HTR-8/SVneo (cell line): ENCODE results near the gene LRRC8B.
"Not testable (repeated sequence)": the region's sequence is repeated elsewhere in the genome, so short reads cannot be mapped to it uniquely, and the experiment has no call there.

Experiments
- DNase-seq: peaks from one replicate; pipeline ENCODE4 v3.0.0; 2011; ENCODE audit warnings: low spot score, mixed read lengths; ENCODE audit not compliant: insufficient read length
- FAIRE-seq: peaks from 2 replicates; lab custom pipeline; 2011; peaks lifted over from hg19 to GRCh38; lab: Jason Lieb, UNC

Gene LRRC8B

GRCh38 chr1:89524369-89525168 is at the start of gene LRRC8B:
TSS of gene LRRC8B (plus strand) at chr1:89524829. CDS start at chr1:89582651, 57,822 bp downstream.
- DNase-seq = peak; percentile 55
- FAIRE-seq = peak; percentile 83

GRCh38 chr1:89475269-89475668 is 49.4 kb upstream of the LRRC8B start:
- FAIRE-seq (no peak), DNase-seq (no peak)

DNA sequence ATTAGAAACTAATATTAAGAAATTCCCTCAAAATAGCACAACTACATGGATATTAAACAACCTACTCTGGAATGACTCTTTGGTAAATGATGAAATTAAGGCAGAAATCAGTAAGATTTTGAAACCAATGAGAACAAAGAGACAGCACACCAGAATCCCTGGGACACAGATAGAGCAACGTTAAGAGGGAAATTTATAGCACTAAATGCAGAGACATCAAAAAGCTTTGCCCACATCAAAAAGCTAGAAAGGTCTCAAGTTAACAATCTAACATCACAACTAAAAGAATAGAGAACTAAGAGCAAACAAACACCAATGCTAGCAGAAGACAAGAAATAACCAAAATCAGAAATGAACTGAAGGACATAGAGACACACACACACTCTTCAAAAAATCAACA is 48.6 kb upstream of the LRRC8B start:
- FAIRE-seq (no peak), DNase-seq (no peak)

DNA sequence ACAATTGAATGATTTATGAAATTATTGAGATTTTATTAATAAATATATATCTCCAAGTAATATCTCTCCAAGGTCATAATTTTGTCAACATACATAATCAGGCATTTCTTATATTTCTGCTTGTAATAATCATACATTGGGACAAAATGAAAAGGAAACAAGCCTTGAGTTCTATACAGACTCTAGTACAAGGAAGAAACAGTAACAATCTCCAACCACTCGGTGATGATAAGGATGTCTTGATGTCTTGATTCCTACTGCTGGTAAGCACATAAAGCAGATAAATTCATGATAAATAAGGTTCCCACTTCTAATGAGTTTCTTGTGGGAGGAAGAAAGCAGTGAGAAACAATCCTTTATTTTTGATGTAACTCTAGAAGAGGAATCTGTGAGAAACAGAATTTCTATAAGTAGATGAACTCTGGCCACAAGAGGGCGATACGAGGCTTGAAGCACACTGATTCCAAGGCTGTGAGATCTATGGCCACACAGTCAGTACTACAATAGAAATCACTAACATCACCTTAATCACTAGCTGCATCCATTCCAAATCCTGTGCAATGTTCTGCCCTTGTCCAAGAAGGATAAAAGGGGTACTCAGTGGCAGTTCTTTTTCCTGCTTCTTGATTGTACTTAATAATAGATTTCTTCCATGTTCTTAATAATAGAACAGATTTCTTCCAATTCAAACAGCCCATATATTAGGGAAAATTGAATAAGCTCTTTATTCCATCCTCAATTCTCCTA is 41.4 kb upstream of the LRRC8B start:
- DNase-seq (peak; percentile 45), FAIRE-seq (peak; percentile 26)

- DNase-seq = no peak
- no peak for FAIRE-seq
Observed at GRCh38 chr1:89483757-89484077, 40.9 kb upstream of the LRRC8B start.

DNA sequence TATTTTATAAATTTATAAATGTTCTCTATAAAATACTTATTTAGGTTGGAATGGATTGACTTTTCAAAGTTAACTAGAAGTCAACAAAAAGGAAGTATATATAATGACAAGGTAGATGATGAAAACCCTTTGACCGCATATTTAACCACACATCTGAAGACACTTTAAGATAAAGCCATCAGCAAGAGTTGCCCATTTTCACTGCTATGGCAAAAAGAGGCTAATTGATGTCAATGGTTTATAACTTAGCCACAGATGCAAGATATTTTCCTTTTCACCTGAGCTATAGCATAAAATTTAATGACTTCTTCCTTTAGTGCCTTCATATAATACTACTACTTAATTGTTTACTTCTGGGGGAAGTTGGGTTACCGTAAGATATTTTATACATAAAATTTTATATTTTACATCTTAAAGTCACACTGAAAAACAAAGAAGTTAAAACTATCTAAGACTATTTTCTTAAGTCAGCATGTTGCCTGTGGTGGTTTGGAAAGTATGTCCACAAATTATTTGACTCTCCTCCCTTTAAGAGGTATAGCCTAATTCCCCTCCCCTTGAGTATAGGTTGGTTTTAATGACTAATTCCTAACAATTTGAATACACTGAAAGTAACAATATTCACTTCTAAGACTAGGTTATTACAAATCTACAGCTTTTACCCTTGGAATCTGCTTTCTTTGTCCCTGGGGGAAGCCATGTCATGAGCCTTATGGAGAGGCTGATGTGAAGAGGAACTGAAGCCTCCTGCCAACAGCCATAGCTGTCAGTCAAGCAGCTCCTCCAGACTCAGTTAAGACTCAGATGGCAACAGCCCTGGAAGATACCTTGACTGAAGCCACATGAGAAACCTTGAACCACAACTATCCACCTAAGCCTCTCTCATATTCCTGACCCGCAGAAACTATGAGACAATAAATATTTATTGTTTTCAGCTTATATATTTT is 40.3 kb upstream of the LRRC8B start:
- FAIRE-seq (no peak), DNase-seq (no peak)

DNA sequence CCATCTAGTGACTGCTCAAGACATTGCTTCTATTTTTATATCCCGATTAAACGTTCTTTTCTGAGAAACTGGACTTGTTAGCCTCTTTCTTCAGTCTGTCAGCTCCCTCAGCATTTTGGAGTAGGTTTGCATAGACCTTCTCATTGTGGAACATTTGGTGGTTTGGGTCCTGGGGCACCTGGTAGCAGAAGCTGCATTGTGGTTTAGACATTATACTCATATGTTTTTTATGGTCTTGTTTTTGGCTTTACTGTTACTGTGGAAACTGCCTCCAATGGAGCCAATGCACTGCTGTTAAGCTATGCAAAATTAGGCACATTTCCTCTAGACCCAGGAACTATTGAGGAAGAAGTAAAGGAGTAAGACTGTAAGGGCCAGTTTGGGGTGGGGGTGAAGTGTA is 36.7 kb upstream of the LRRC8B start:
- no peak for FAIRE-seq
- DNase-seq = no peak

DNA sequence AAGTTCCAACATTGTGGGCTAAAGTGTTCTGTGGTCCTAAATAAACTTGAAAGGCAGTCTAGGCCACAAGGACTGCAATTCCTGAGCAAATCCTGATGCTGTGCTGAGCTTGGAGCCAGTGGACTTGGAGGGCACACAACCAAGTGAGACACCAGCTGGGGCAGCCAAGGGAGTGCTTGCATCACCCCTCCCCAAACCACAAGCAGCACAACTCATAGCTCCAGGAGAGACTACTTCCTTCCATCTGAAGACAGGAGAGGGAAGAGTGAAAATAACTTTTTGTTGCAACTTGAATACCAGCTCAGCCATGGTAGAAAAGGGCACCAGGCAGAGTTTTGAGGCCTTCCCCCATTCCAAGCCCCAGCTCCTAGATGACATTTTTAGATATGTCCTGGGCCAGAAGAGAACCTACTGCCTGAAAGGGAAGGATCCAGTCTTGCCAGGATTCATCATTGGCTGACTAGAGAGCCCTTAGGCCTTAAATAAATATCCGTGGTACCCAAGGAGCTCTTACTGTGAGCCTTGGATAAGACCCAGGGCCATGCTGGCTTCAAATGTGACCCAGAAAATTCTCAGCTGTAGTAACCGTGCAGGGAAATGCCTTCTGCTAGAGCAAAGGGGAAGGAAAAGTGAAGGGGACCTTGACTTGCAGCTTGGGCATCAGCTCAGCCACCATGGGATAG is 35.4 kb upstream of the LRRC8B start:
- FAIRE-seq (no peak), DNase-seq (no peak)

- DNase-seq = no peak
- no peak for FAIRE-seq
Observed at GRCh38 chr1:89490389-89490788, 34.2 kb upstream of the LRRC8B start.

GRCh38 chr1:89499320-89499719 is 25.3 kb upstream of the LRRC8B start:
- no peak for FAIRE-seq
- DNase-seq = no peak

DNA sequence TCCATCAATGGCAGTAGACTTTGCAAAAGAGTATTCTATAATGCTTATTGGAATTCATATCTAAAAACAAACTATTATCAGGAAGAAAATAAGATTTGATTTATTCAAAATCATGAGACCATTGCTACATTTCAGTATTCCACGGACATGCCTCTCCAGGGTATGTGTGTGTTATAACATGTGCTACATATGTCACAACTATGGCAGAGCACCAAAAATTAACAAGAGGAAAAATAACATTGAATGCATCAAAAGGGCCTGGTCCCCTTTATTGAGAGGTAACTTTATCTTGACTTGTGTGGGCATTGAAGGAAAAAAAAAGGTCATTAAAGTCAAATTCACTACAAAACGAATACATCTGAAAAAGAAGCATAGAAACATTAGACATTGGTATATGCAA is 22.6 kb upstream of the LRRC8B start:
- FAIRE-seq = no peak
- DNase-seq = no peak

DNA sequence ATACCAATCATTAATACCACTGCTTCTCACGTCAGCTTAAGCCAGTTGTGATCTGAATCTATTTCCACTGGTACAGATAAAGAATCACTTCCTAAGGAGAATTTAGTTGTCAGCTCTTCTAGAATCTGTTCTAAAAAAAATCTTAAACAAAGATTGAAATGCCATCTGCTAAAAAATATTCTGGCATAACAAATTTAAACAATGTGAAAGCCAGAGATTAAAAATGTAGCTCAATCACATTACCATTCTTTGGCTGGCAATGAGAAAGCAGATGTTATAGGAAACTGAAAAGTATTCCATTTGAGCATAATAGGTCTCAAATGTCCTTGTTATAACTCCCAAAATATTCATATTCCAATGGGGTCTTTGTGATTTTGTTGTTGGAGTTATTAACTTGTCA is 21.7 kb upstream of the LRRC8B start:
- DNase-seq (no peak), FAIRE-seq (no peak)

GRCh38 chr1:89503690-89504089 is 20.9 kb upstream of the LRRC8B start:
- no peak for DNase-seq
- FAIRE-seq = no peak

DNA sequence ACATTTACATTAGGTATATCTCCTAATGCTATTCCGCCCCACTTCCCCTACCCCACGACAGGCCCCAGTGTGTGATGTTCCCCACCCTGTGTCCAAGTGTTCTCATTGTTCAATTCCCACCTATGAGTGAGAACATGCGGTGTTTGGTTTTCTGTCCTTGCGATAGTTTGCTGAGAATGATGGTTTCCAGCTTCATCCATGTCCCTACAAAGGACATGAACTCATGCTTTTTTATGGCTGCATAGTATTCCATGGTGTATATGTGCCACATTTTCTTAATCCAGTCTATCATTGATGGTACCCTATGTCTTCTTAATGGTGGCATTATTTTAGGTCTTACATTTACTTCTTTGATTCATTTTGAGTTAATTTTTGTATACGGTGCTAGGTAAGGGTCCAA is 14.6 kb upstream of the LRRC8B start:
- not testable (repeated sequence) for DNase-seq

DNA sequence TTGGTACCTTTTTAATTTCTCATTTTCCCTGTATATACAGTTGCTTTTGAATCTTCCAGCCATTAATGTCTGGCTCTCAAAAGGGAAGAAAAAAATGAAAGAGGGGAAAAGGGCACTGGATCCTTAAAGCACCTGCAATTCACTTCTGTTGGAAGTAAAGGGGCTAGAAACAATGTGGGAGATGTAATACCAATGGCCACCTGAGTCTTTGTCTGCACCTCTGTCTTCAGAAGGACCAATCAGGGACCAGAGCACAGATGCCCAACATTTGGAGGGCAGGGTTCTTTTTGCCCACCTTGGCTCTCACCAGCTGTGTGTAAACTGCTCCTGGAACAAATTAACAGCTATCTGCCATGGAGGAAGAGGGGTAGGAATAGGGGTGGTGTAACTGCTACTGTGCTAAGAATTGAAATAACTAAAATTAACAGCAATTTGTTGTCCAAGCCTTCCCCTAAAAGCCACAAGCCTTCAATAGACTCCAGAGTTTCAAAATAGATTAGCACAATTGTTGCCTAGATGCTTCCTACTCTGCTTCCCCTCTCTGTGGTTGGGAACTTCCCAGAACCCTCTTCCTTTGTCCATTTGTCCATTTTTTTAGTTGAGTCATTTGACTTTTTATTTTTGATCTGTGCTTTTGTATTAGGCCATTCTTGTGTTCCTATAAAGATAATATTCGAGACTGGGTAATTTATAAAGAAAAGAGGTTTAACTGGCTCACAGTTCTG is 11.5 kb upstream of the LRRC8B start:
- FAIRE-seq = no peak
- no peak for DNase-seq

More for the DNA sequence above, 14.6 kb upstream of the LRRC8B start:
- not testable (repeated sequence) for FAIRE-seq

- DNase-seq (no peak), FAIRE-seq (no peak)
Observed at GRCh38 chr1:89516055-89516454, 8.6 kb upstream of the LRRC8B start.

- DNase-seq = no peak
- FAIRE-seq = no peak
Observed at GRCh38 chr1:89518221-89518631, 6.4 kb upstream of the LRRC8B start.

- FAIRE-seq (no peak), DNase-seq (no peak)
Observed at GRCh38 chr1:89519779-89520358, 4.8 kb upstream of the LRRC8B start.

DNA sequence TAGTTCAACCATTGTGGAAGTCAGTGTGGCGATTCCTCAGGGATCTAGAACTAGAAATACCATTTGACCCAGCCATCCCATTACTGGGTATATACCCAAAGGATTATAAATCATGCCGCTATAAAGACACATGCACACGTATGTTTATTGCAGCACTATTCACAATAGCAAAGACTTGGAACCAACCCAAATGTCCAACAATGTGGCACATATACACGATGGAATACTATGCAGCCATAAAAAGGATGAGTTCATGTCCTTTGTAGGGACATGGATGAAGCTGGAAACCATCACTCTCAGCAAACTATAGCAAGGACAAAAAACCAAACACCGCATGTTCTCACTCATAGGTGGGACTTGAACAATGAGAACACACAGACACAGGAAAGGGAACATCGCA is 2.7 kb upstream of the LRRC8B start:
- not testable (repeated sequence) for FAIRE-seq, DNase-seq
